GM12873 (cell line): ENCODE data around the gene LRRC45.

Experiments used
- TF ChIP-seq, protein P1 (sequence below): IDR thresholded peaks from 2 replicates; pipeline ENCODE4 v1.5.1; 2012; ENCODE audit warnings: low read depth, mild to moderate bottlenecking, moderate library complexity, low read length, control low read depth; ENCODE audit not compliant: insufficient read depth; ENCODE audit errors: missing control alignments

LRRC45 gene

DNA sequence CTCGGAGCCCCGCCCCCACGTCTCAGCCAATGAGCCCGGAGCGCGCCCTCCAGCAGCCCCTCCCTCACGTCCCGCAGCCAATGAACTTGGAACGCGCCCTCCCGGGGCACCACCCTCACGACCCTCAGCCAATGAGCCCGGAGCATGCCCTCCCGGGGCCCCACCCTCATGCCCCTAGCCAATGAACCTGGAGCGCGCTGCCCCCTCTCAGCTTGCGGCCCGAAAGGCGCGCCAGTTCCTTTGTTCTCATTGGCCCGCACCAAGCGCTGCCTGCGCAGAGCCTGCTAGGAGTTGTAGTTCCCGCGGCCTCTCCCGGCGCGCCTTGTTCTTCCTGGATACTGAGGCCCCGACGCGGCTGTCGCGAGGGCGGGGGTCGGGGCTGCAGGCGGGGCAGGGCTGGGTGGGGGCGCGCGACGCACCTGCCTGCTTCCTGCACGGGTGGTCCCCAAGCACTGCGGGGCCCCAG, at the start of gene LRRC45:
TSS of gene LRRC45 (plus strand) at position 325 of the 466 bp plus-strand sequence. CDS start 339 bp downstream, outside the sequence.
- TF ChIP-seq, protein P1, sequence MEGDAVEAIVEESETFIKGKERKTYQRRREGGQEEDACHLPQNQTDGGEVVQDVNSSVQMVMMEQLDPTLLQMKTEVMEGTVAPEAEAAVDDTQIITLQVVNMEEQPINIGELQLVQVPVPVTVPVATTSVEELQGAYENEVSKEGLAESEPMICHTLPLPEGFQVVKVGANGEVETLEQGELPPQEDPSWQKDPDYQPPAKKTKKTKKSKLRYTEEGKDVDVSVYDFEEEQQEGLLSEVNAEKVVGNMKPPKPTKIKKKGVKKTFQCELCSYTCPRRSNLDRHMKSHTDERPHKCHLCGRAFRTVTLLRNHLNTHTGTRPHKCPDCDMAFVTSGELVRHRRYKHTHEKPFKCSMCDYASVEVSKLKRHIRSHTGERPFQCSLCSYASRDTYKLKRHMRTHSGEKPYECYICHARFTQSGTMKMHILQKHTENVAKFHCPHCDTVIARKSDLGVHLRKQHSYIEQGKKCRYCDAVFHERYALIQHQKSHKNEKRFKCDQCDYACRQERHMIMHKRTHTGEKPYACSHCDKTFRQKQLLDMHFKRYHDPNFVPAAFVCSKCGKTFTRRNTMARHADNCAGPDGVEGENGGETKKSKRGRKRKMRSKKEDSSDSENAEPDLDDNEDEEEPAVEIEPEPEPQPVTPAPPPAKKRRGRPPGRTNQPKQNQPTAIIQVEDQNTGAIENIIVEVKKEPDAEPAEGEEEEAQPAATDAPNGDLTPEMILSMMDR = no peak

GRCh38 chr17:81973432-81973831, 49.7 kb upstream of the LRRC45 start:
- TF ChIP-seq, protein P1 = no peak

- TF ChIP-seq, protein P1 = no peak
Observed at GRCh38 chr17:81976332-81977210, 46.5 kb upstream of the LRRC45 start.

- TF ChIP-seq, protein P1 = no peak
Observed at GRCh38 chr17:81977211-81977808, 45.8 kb upstream of the LRRC45 start, which contains the start of gene ASPSCR1. Gene ASPSCR1, plus strand, starts transcription at chr17:81977629. Its CDS starts 18 bp downstream, at chr17:81977647.

DNA sequence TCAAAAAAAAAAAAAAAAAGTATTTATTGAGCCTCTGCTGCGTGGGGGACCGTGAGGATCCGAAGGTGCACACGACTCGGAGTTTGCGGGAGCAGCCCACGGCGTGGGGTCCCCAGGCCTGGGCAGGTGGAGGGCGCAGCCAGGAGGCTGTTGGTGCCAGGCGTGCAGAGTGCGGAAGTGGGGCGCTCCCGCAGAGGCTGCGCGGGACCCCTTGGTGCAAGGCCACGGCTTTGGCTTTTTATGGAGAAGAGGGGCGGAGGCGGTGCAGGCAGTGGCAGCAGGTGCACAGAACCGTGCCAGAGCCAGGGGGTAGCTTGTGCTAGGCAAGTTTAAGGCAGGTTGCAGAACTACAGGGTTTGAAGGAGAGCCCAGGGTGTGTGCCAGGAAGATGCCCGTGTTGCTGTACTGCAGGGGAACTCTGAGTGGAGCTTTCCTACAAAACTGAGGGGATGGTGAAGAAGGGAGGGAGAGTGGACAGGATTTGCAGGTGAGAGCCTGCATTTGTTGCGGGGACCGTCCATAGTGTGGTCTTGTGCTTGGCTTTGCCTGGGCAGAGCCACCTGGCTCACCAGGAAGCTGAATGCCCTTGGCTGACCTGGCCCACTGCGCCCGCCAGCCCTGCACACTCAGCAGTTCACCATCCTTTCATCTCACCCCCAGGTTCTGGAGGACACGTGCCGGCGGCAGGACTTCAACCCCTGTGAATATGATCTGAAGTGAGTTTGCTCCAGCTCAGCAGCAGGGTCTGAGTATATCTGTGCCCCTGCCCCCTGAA, 44.4 kb upstream of the LRRC45 start:
- TF ChIP-seq, protein P1 = no peak

DNA sequence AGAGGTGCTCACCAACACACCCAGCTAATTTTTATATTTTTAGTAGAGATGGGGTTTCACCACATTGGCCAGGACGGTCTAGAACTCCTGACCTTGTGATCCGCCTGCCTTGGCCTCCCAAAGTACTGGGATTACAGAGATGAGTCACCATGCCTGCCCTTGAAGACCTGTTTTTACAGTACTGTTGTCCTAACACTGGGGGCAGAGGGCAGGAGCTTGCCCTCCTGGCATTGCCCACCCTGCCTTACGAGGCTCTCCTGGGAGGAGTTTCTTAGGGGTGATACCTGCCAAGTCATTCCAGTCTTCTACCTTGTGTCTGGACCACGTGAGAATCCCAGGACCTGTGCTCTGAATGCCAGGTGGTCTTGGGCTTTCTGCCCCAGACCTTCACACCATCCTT, 43.0 kb upstream of the LRRC45 start:
- TF ChIP-seq, protein P1 = no peak
